ACC112 (cell line): ENCODE measurements around the gene DYRK3.

Source experiments
- H2AFZ ChIP-seq: fragments of 200-600 bp; sonication (generic); one replicate; pipeline ENCODE4 v1.6.0; 2017; ENCODE audit warnings: antibody characterized with exemption, low read length; ENCODE audit not compliant: unreplicated experiment
- H3K27ac ChIP-seq: fragments of 200-600 bp; sonication (generic); 2 replicates; pipeline ENCODE4 v1.5.1; 2014; ENCODE audit warnings: low read depth, mild to moderate bottlenecking, antibody characterized with exemption, low read length, moderate library complexity
- H3K27me3 ChIP-seq: fragments of 200-600 bp; sonication (generic); 2 replicates; pipeline ENCODE4 v1.6.1; 2014; ENCODE audit warnings: mild to moderate bottlenecking, antibody characterized with exemption, low read length, moderate library complexity, mixed read lengths; ENCODE audit not compliant: insufficient read depth
- H3K36me3 ChIP-seq: fragments of 200-600 bp; sonication (generic); 2 replicates; pipeline ENCODE4 v1.6.1; 2016; ENCODE audit warnings: mild to moderate bottlenecking, antibody characterized with exemption, low read length, moderate library complexity, mixed read lengths; ENCODE audit not compliant: insufficient read depth
- H3K4me1 ChIP-seq: fragments of 200-600 bp; sonication (generic); one replicate; pipeline ENCODE4 v1.6.1; 2016; ENCODE audit warnings: low read length, mixed read lengths; ENCODE audit not compliant: insufficient read depth, unreplicated experiment, control insufficient read depth
- H3K4me3 ChIP-seq: fragments of 200-600 bp; sonication (generic); 2 replicates; pipeline ENCODE4 v1.5.1; 2014; ENCODE audit warnings: mild to moderate bottlenecking, low read depth, low read length
- H3K79me2 ChIP-seq: fragments of 200-600 bp; sonication (generic); one replicate; pipeline ENCODE4 v1.6.0; 2016; ENCODE audit warnings: low read length; ENCODE audit not compliant: control insufficient read depth, unreplicated experiment, insufficient read depth

Gene DYRK3

GRCh38 chr1:206691604-206692003 lies 56.3 kb downstream of the DYRK3 start:
- Histone ChIP-seq H3K36me3 (no peaks in the 10 kb centered on the region), H2AFZ (no peak overlapping the region), H3K4me3 (no peak overlapping the region), H3K4me1 (peaks cover 76% of the 10 kb centered on the region), H3K79me2 (peaks cover 98% of the 10 kb centered on the region), H3K27ac (no peak overlapping the region), H3K27me3 (no peaks in the 10 kb centered on the region)

- H3K36me3 ChIP-seq = no peaks in the 10 kb centered on the region
- H3K27me3 ChIP-seq = no peaks in the 10 kb centered on the region
- peaks cover 65% of the 10 kb centered on the region for H3K4me1 ChIP-seq
- no peak overlapping the region for H3K4me3 ChIP-seq
- no peak overlapping the region for H2AFZ ChIP-seq
- H3K27ac ChIP-seq = peak overlapping the region; percentile 80
- H3K79me2 ChIP-seq = peaks cover 98% of the 10 kb centered on the region
Measured at GRCh38 chr1:206693029-206693428, 57.7 kb downstream of the DYRK3 start.

GRCh38 chr1:206693592-206693991 lies 58.3 kb downstream of the DYRK3 start:
- Histone ChIP-seq H2AFZ (no peak overlapping the region), H3K79me2 (peaks cover 99% of the 10 kb centered on the region), H3K27ac (peak overlapping the region; percentile 80), H3K4me3 (no peak overlapping the region), H3K27me3 (no peaks in the 10 kb centered on the region), H3K36me3 (no peaks in the 10 kb centered on the region), H3K4me1 (peaks cover 60% of the 10 kb centered on the region)

GRCh38 chr1:206694171-206695124 lies 59.1 kb downstream of the DYRK3 start:
- Histone ChIP-seq H3K27me3 (no peaks in the 10 kb centered on the region), H3K4me3 (no peak overlapping the region), H3K4me1 (peaks cover 61% of the 10 kb centered on the region), H3K27ac (no peak overlapping the region; the same call in 1 of the 2 replicates), H3K36me3 (no peaks in the 10 kb centered on the region), H2AFZ (no peak overlapping the region), H3K79me2 (peaks cover 99% of the 10 kb centered on the region)

- no peak overlapping the region for H2AFZ ChIP-seq
- H3K27ac ChIP-seq = no peak overlapping the region
- H3K4me3 ChIP-seq = no peak overlapping the region
- no peaks in the 10 kb centered on the region for H3K36me3 ChIP-seq
- H3K79me2 ChIP-seq = peaks cover 96% of the 10 kb centered on the region
- H3K27me3 ChIP-seq = no peaks in the 10 kb centered on the region
- H3K4me1 ChIP-seq = peaks cover 61% of the 10 kb centered on the region
Measured at GRCh38 chr1:206695733-206696132, 60.4 kb downstream of the DYRK3 start.

- Histone ChIP-seq H3K36me3 (no peaks in the 10 kb centered on the region), H2AFZ (no peak overlapping the region), H3K4me1 (peaks cover 56% of the 10 kb centered on the region), H3K27ac (no peak overlapping the region), H3K79me2 (peaks cover 97% of the 10 kb centered on the region), H3K27me3 (no peaks in the 10 kb centered on the region), H3K4me3 (no peak overlapping the region)
Measured at GRCh38 chr1:206696812-206697585, 61.7 kb downstream of the DYRK3 start.

- Histone ChIP-seq H3K4me1 (peaks cover 47% of the 10 kb centered on the region), H3K27me3 (no peaks in the 10 kb centered on the region), H3K79me2 (peaks cover 97% of the 10 kb centered on the region), H3K4me3 (no peak overlapping the region), H2AFZ (no peak overlapping the region), H3K27ac (no peak overlapping the region), H3K36me3 (no peaks in the 10 kb centered on the region)
Measured at GRCh38 chr1:206698011-206698410, 62.7 kb downstream of the DYRK3 start.
